ENCODE results near the gene PGS1. TPM values are rescaled to one million over a fixed set of nuclear protein-coding genes. Genes with fewer than 3 reads are reported as not detected.

PGS1 gene
- total RNA-seq, 1 donor from 2014 or later, result 50.2 TPM

DNA sequence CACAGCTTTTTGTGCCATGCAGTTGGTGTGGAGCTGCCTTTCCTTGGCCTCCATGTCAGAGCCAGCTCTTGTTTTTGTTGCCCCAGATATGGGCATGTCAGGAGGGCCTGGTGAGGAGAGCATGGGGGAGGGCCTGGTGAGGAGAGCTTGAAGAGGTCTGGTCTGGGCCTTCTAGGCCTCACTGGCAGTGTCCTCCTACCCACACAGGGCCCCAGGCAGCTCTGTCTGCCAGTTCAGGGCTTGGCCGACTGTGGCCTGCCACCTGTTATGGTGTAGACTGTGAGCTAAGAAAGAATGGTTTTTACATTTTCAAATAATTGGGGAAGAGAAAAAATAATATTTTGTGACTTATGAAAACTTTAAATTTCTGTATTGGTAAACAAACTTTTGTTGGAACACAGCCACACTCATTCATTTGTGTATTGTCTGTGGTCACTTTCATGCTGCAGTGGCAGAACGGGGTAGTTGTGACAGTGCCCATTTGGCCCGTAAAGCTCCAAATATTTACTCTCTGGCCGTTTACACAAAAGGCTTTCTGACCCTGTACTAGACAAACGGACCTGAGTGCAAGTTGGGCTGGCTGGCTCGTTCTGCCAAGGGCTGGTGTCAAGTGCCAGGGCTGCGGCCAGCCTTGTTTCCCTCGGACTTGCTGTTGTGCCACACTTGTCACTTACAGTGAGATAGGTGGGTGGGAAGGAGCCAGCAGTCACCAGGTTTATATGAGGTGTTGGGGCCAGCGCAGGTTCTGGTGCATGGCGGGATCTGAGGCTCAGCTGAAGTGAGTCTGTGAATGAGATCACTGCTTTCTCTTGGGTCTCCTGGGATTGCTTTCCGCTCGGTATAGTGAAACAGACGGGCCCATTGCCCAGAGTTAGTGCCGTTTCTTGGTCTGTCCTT lies 18.2 kb downstream of the PGS1 start:
- no peak overlapping the region for H3K4me3 Mint-ChIP-seq (ENCODE audit: unreplicated experiment)
- H3K9me3 Mint-ChIP-seq (ENCODE audit: unreplicated experiment), result peaks cover 6% of the 10 kb centered on the region
- H3K27ac Mint-ChIP-seq (ENCODE audit: unreplicated experiment), result peak overlapping the region; percentile 36
- DNase-seq, result no peak
- H3K4me1 Mint-ChIP-seq (ENCODE audit: low read depth, unreplicated experiment), result peaks cover 20% of the 10 kb centered on the region
- TF ChIP-seq, protein P1, sequence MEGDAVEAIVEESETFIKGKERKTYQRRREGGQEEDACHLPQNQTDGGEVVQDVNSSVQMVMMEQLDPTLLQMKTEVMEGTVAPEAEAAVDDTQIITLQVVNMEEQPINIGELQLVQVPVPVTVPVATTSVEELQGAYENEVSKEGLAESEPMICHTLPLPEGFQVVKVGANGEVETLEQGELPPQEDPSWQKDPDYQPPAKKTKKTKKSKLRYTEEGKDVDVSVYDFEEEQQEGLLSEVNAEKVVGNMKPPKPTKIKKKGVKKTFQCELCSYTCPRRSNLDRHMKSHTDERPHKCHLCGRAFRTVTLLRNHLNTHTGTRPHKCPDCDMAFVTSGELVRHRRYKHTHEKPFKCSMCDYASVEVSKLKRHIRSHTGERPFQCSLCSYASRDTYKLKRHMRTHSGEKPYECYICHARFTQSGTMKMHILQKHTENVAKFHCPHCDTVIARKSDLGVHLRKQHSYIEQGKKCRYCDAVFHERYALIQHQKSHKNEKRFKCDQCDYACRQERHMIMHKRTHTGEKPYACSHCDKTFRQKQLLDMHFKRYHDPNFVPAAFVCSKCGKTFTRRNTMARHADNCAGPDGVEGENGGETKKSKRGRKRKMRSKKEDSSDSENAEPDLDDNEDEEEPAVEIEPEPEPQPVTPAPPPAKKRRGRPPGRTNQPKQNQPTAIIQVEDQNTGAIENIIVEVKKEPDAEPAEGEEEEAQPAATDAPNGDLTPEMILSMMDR (IDR thresholded peaks at IDR 0.05; ENCODE audit: partially characterized antibody, unreplicated experiment), result no peak
- H3K27me3 Mint-ChIP-seq (ENCODE audit: unreplicated experiment), result no peaks in the 10 kb centered on the region
- H3K36me3 Mint-ChIP-seq (ENCODE audit: unreplicated experiment), result no peaks in the 10 kb centered on the region

DNA sequence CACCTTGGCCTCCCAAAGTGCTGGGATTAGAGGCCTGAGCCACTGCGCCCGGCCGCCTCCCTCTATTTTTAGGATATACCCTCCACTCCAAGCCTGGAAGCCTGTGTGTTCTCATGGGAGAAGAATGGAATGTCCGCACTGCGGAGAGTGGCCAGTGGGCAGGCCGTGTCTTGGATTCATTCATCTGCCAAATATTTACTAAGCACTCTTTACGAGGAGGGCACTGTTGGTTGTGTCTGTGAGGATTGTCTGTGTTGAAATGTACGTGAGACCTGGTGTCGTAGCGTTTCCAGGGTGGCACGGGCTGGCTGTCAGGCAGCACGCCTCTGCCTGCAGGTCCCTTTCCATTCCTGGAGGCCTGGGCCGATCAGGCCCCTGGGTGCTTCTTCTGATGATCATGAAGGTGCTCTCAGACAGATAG lies 19.2 kb downstream of the PGS1 start:
- no peak overlapping the region for H3K4me3 Mint-ChIP-seq (ENCODE audit: unreplicated experiment)
- H3K36me3 Mint-ChIP-seq (ENCODE audit: unreplicated experiment), result peaks cover 4% of the 10 kb centered on the region
- no peaks in the 10 kb centered on the region for H3K27me3 Mint-ChIP-seq (ENCODE audit: unreplicated experiment)
- peaks cover 15% of the 10 kb centered on the region for H3K4me1 Mint-ChIP-seq (ENCODE audit: low read depth, unreplicated experiment)
- H3K27ac Mint-ChIP-seq (ENCODE audit: unreplicated experiment), result no peak overlapping the region
- TF ChIP-seq, protein P1 (IDR thresholded peaks at IDR 0.05; ENCODE audit: partially characterized antibody, unreplicated experiment), result no peak
- no peak for DNase-seq
- peaks cover 7% of the 10 kb centered on the region for H3K9me3 Mint-ChIP-seq (ENCODE audit: unreplicated experiment)

DNA sequence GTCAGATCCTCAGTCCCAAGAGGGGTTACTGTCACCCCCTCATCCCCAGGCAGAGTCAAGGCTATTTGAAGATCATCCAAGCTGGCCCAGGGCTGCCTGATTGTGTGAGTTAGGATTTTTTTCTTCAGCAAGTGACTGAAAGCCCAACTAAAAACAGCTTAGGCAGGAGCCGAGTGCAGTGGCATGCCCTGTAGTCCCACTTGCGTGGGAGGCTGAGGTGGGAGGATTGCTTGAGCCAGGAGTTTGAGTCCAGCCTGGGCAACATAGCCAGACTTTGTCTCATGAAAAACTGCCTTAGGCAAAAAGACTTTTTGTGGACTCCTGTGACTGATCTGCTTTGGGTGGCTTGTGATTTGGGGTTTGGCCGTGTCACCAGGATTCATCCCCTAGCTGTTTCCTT lies 19.9 kb downstream of the PGS1 start:
- Mint-ChIP-seq H3K27me3 (ENCODE audit: unreplicated experiment) (no peaks in the 10 kb centered on the region), H3K9me3 (ENCODE audit: unreplicated experiment) (peaks cover 7% of the 10 kb centered on the region), H3K4me3 (ENCODE audit: unreplicated experiment) (no peak overlapping the region), H3K27ac (ENCODE audit: unreplicated experiment) (no peak overlapping the region), H3K36me3 (ENCODE audit: unreplicated experiment) (peaks cover 4% of the 10 kb centered on the region), H3K4me1 (ENCODE audit: low read depth, unreplicated experiment) (peaks cover 22% of the 10 kb centered on the region)
- DNase-seq, result no peak
- TF ChIP-seq, protein P1 (IDR thresholded peaks at IDR 0.05; ENCODE audit: partially characterized antibody, unreplicated experiment), result no peak

DNA sequence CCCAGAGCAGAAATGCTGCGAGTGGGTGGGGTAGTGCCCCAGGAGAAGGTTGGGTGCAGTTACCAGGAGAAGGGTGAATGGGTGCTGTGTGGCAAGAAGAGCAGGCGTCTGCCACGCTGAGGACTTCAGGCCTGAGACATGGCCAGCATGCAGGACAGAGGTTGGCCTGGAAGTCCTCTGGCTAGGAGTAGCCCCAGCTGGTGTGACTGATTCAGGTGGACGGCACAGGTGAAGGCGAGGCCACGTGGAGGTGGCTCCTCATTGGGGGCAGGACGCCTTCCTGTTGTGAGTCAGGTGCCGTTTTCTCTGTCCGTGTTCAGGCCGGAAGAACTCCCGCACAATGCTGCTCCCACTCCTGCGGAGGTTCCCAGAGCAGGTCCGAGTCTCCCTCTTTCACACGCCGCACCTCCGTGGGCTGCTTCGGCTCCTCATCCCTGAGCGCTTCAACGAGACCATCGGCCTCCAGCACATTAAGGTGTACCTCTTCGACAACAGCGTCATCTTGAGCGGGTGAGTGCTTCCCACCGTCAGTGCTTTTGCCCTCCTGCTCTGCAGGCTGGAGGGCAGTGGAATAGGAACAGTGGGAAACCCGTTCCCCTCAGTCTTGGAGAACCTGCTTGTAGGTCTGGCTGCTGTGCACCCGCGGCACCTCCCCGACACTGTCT lies 20.7 kb downstream of the PGS1 start:
- Mint-ChIP-seq H3K27ac (ENCODE audit: unreplicated experiment) (no peak overlapping the region), H3K27me3 (ENCODE audit: unreplicated experiment) (no peaks in the 10 kb centered on the region), H3K36me3 (ENCODE audit: unreplicated experiment) (peaks cover 4% of the 10 kb centered on the region), H3K4me3 (ENCODE audit: unreplicated experiment) (no peak overlapping the region), H3K9me3 (ENCODE audit: unreplicated experiment) (peaks cover 7% of the 10 kb centered on the region), H3K4me1 (ENCODE audit: low read depth, unreplicated experiment) (peaks cover 24% of the 10 kb centered on the region)
- TF ChIP-seq, protein P1 (IDR thresholded peaks at IDR 0.05; ENCODE audit: partially characterized antibody, unreplicated experiment), result no peak
- no peak for DNase-seq

Measured in glutamatergic neuron (in vitro differentiated cells).